ENCODE results near the gene NPBWR2. TPM values are rescaled to one million over a fixed set of nuclear protein-coding genes. Genes with fewer than 3 reads are reported as not detected.

Gene NPBWR2
- total RNA-seq, 1 donor from 2014 or later: not detected

- H3K27me3 Mint-ChIP-seq (ENCODE audit: unreplicated experiment): peaks cover 8% of the 10 kb centered on the region
- no peak overlapping the region for H3K27ac Mint-ChIP-seq (ENCODE audit: unreplicated experiment)
These were observed 2.5 kb downstream of the NPBWR2 start for GRCh38 chr20:64104667-64105451.

GRCh38 chr20:64103871-64104666 lies 3.3 kb downstream of the NPBWR2 start:
- Mint-ChIP-seq H3K36me3 (ENCODE audit: low read depth, unreplicated experiment) (no peaks in the 10 kb centered on the region), H3K9me3 (ENCODE audit: unreplicated experiment) (no peaks in the 10 kb centered on the region), H3K27me3 (ENCODE audit: unreplicated experiment) (peaks cover 8% of the 10 kb centered on the region), H3K4me1 (ENCODE audit: unreplicated experiment) (no peaks in the 10 kb centered on the region), H3K27ac (ENCODE audit: unreplicated experiment) (no peak overlapping the region), H3K4me3 (ENCODE audit: unreplicated experiment) (no peak overlapping the region)
- peak; percentile 2 for DNase-seq (ENCODE audit: low spot score)
- TF ChIP-seq CTCF (IDR thresholded peaks at IDR 0.05; ENCODE audit: unreplicated experiment): no peak

More at GRCh38 chr20:64104667-64105451, 2.5 kb downstream of the NPBWR2 start:
- DNase-seq (ENCODE audit: low spot score): no peak
- no peaks in the 10 kb centered on the region for H3K9me3 Mint-ChIP-seq (ENCODE audit: unreplicated experiment)
- no peaks in the 10 kb centered on the region for H3K36me3 Mint-ChIP-seq (ENCODE audit: low read depth, unreplicated experiment)
- no peak overlapping the region for H3K4me3 Mint-ChIP-seq (ENCODE audit: unreplicated experiment)
- no peaks in the 10 kb centered on the region for H3K4me1 Mint-ChIP-seq (ENCODE audit: unreplicated experiment)
- TF ChIP-seq CTCF (IDR thresholded peaks at IDR 0.05; ENCODE audit: unreplicated experiment): no peak

GRCh38 chr20:64102647-64103354 lies 4.6 kb downstream of the NPBWR2 start:
- Mint-ChIP-seq H3K9me3 (ENCODE audit: unreplicated experiment) (no peaks in the 10 kb centered on the region), H3K36me3 (ENCODE audit: low read depth, unreplicated experiment) (no peaks in the 10 kb centered on the region), H3K27me3 (ENCODE audit: unreplicated experiment) (peaks cover 8% of the 10 kb centered on the region), H3K27ac (ENCODE audit: unreplicated experiment) (no peak overlapping the region), H3K4me1 (ENCODE audit: unreplicated experiment) (no peaks in the 10 kb centered on the region), H3K4me3 (ENCODE audit: unreplicated experiment) (peak overlapping the region; percentile 67)
- DNase-seq (ENCODE audit: low spot score): no peak
- no peak for TF ChIP-seq CTCF (IDR thresholded peaks at IDR 0.05; ENCODE audit: unreplicated experiment)

- peaks cover under 1% of the 10 kb centered on the region for H3K9me3 Mint-ChIP-seq (ENCODE audit: unreplicated experiment)
- peaks cover 8% of the 10 kb centered on the region for H3K27me3 Mint-ChIP-seq (ENCODE audit: unreplicated experiment)
- H3K27ac Mint-ChIP-seq (ENCODE audit: unreplicated experiment): no peak overlapping the region
- H3K36me3 Mint-ChIP-seq (ENCODE audit: low read depth, unreplicated experiment): peaks cover 1% of the 10 kb centered on the region
- H3K4me3 Mint-ChIP-seq (ENCODE audit: unreplicated experiment): peak overlapping the region; percentile 76
- TF ChIP-seq CTCF (IDR thresholded peaks at IDR 0.05; ENCODE audit: unreplicated experiment): peak; percentile 98
- no peaks in the 10 kb centered on the region for H3K4me1 Mint-ChIP-seq (ENCODE audit: unreplicated experiment)
- DNase-seq (ENCODE audit: low spot score): peak; percentile 79
These were observed 5.4 kb downstream of the NPBWR2 start for GRCh38 chr20:64101731-64102621.

All from endothelial cell (in vitro differentiated cells).